Bronchial epithelial cell (primary cell): ENCODE data around the gene PRR7. TPM values are rescaled to one million over a fixed set of nuclear protein-coding genes. Genes with fewer than 3 reads are reported as not detected.
A peak's percentile ranks its signal among the peaks of the same experiment; 100 is the strongest.

ENCODE experiments used
- DNase-seq: peaks from one replicate; pipeline ENCODE4 v3.0.0-alpha.2; 2010; ENCODE audit warnings: low read depth
- FAIRE-seq: peaks from 2 replicates; lab custom pipeline; 2011; peaks lifted over from hg19 to GRCh38; lab: Jason Lieb, UNC
- H3K27me3 ChIP-seq: 2 replicates; pipeline ENCODE4 v1.5.1; 2011; ENCODE audit warnings: low read length; ENCODE audit not compliant: control insufficient read depth, insufficient read depth
- H3K36me3 ChIP-seq: 2 replicates; pipeline ENCODE4 v1.5.1; 2011; ENCODE audit warnings: low read length; ENCODE audit not compliant: control insufficient read depth, insufficient read depth
- H3K4me3 ChIP-seq: 2 replicates; pipeline ENCODE4 v1.5.1; 2011; ENCODE audit warnings: mild to moderate bottlenecking, low read depth, low read length, control low read depth
- CTCF ChIP-seq: IDR thresholded peaks from 2 replicates; pipeline ENCODE4 v1.5.1; 2011; ENCODE audit warnings: mild to moderate bottlenecking, moderate library complexity, low read length, control low read depth, inconsistent platforms; ENCODE audit not compliant: insufficient read depth, severe bottlenecking
- total RNA-seq: library from RNA; depleted of rRNA; stranded (reverse); fragments of >200 nt; gene quantifications from 2 replicates; pipeline ENCODE4 v1.2.1, GENCODE V29; 2014

PRR7 gene
- total RNA-seq, 1 donor from 2014 or later: 5.0 TPM

- no peak for FAIRE-seq
- Histone ChIP-seq H3K36me3 (peaks cover 28% of the 10 kb centered on the region), H3K27me3 (no peaks in the 10 kb centered on the region), H3K4me3 (no peak overlapping the region)
- no peak for TF ChIP-seq CTCF
- no peak for DNase-seq
Observed at GRCh38 chr5:177434437-177434836, 12.2 kb upstream of the PRR7 start.

- TF ChIP-seq CTCF: no peak
Observed at GRCh38 chr5:177434942-177435738, 11.5 kb upstream of the PRR7 start.

GRCh38 chr5:177435847-177436536, 10.6 kb upstream of the PRR7 start:
- H3K27me3 ChIP-seq: no peaks in the 10 kb centered on the region
- FAIRE-seq: no peak
- DNase-seq: no peak
- peaks cover 26% of the 10 kb centered on the region for H3K36me3 ChIP-seq
- H3K4me3 ChIP-seq: no peak overlapping the region
- TF ChIP-seq CTCF: no peak

More at GRCh38 chr5:177434942-177435738, 11.5 kb upstream of the PRR7 start:
- H3K4me3 ChIP-seq: no peak overlapping the region
- no peaks in the 10 kb centered on the region for H3K27me3 ChIP-seq
- FAIRE-seq (no peak), DNase-seq (no peak)
- H3K36me3 ChIP-seq: peaks cover 28% of the 10 kb centered on the region

- H3K27me3 ChIP-seq: no peaks in the 10 kb centered on the region
- no peak for TF ChIP-seq CTCF
- FAIRE-seq (peak; percentile 32), DNase-seq (no peak)
- no peak overlapping the region for H3K4me3 ChIP-seq
- H3K36me3 ChIP-seq: peaks cover 18% of the 10 kb centered on the region
Observed at GRCh38 chr5:177437623-177438022, 9.0 kb upstream of the PRR7 start.

- DNase-seq (no peak), FAIRE-seq (no peak)
- TF ChIP-seq CTCF: no peak
- Histone ChIP-seq H3K4me3 (no peak overlapping the region), H3K27me3 (no peaks in the 10 kb centered on the region), H3K36me3 (peaks cover 12% of the 10 kb centered on the region)
Observed at GRCh38 chr5:177438468-177438867, 8.1 kb upstream of the PRR7 start.
